COR-L47 (cell line): Measurements from ENCODE around the gene CLEC9A.
"Not testable (repeated sequence)": the region's sequence is repeated elsewhere in the genome, so short reads cannot be mapped to it uniquely, and the experiment has no call there.

Source experiments
- DNase-seq: peaks from one replicate; lab custom pipeline; 2025; lab: John Stamatoyannopoulos, UW

Gene CLEC9A

GRCh38 chr12:10030446-10030845, at the start of gene CLEC9A:
Gene CLEC9A, plus strand, starts transcription at chr12:10030682. Its CDS starts 22,006 bp downstream, at chr12:10052688.
- DNase-seq, result no peak

GRCh38 chr12:9991876-9992275, 38.6 kb upstream of the CLEC9A start:
- no peak for DNase-seq

- DNase-seq, result no peak
Observed at GRCh38 chr12:9992296-9992695, 38.2 kb upstream of the CLEC9A start.

- DNase-seq, result no peak
Observed at GRCh38 chr12:9999016-9999415, 31.5 kb upstream of the CLEC9A start, which contains the start of gene CLEC1B. Gene CLEC1B, minus strand, starts transcription at chr12:9999121. Its CDS starts 21 bp downstream, at chr12:9999100.

GRCh38 chr12:10001171-10001776, 29.2 kb upstream of the CLEC9A start:
- DNase-seq, result no peak

- DNase-seq, result no peak
Observed at GRCh38 chr12:10012630-10013330, 17.7 kb upstream of the CLEC9A start.

GRCh38 chr12:10015450-10015849, 15.0 kb upstream of the CLEC9A start:
- no peak for DNase-seq

- DNase-seq, result no peak
Observed at GRCh38 chr12:10016881-10017280, 13.6 kb upstream of the CLEC9A start.

GRCh38 chr12:10018386-10018785, 12.1 kb upstream of the CLEC9A start:
- no peak for DNase-seq

- no peak for DNase-seq
Observed at GRCh38 chr12:10021342-10021741, 9.1 kb upstream of the CLEC9A start.

GRCh38 chr12:10025236-10025635, 5.2 kb upstream of the CLEC9A start:
- DNase-seq, result no peak

GRCh38 chr12:10026666-10027065, 3.8 kb upstream of the CLEC9A start:
- not testable (repeated sequence) for DNase-seq

GRCh38 chr12:10027311-10027710, 3.2 kb upstream of the CLEC9A start:
- DNase-seq, result no peak

- no peak for DNase-seq
Observed at GRCh38 chr12:10027721-10028120, 2.8 kb upstream of the CLEC9A start.

- DNase-seq, result no peak
Observed at GRCh38 chr12:10031321-10031720, 839 bp downstream of the CLEC9A start.

GRCh38 chr12:10031771-10032175, 1.3 kb downstream of the CLEC9A start:
- DNase-seq, result no peak

- DNase-seq, result no peak
Observed at GRCh38 chr12:10033783-10034545, 3.5 kb downstream of the CLEC9A start.

GRCh38 chr12:10042167-10042566, 11.7 kb downstream of the CLEC9A start:
- no peak for DNase-seq

- no peak for DNase-seq
Observed at GRCh38 chr12:10048526-10048925, 18.0 kb downstream of the CLEC9A start.

GRCh38 chr12:10052193-10052913, 21.9 kb downstream of the CLEC9A start:
- no peak for DNase-seq

- no peak for DNase-seq
Observed at GRCh38 chr12:10058387-10058786, 27.9 kb downstream of the CLEC9A start.

GRCh38 chr12:10065241-10065640, 34.8 kb downstream of the CLEC9A start:
- DNase-seq, result no peak
